Endodermal cell (in vitro differentiated cells): ENCODE results near the gene FFAR1. TPM values are rescaled to one million over a fixed set of nuclear protein-coding genes. Genes with fewer than 3 reads are reported as not detected.

Source experiments
- DNase-seq: peaks from one replicate; pipeline ENCODE4 v3.0.0-alpha.2; 2017
- H3K27ac ChIP-seq: 2 replicates; pipeline ENCODE4 v1.5.1; 2013; ENCODE audit warnings: mild to moderate bottlenecking, low read depth, low read length, moderate library complexity
- H3K27me3 ChIP-seq: 2 replicates; pipeline ENCODE4 v1.6.1; 2013; ENCODE audit warnings: mild to moderate bottlenecking, low read length, moderate library complexity; ENCODE audit not compliant: insufficient read depth, control insufficient read depth, poor library complexity, severe bottlenecking
- H3K36me3 ChIP-seq: 2 replicates; pipeline ENCODE4 v1.7.0; 2013; ENCODE audit warnings: mild to moderate bottlenecking, low read length, moderate library complexity; ENCODE audit not compliant: control insufficient read depth, insufficient read depth
- H3K4me1 ChIP-seq: one replicate; pipeline ENCODE4 v1.7.0; 2013; ENCODE audit warnings: low read length; ENCODE audit not compliant: control insufficient read depth, insufficient read depth
- H3K4me3 ChIP-seq: 2 replicates; pipeline ENCODE4 v1.5.1; 2013; ENCODE audit warnings: mild to moderate bottlenecking, low read length, moderate library complexity
- H3K9ac ChIP-seq: 2 replicates; pipeline ENCODE4 v1.6.1; 2013; ENCODE audit warnings: mild to moderate bottlenecking, low read length, moderate library complexity; ENCODE audit not compliant: poor library complexity, severe bottlenecking; ENCODE audit errors: extremely low read depth
- H3K9me3 ChIP-seq: 2 replicates; pipeline ENCODE4 v1.6.1; 2013; ENCODE audit warnings: mild to moderate bottlenecking, low read length, moderate library complexity; ENCODE audit not compliant: control insufficient read depth
- H3K27ac Mint-ChIP-seq: 2 replicates; pipeline ENCODE4 v1.8.0; 2020; ENCODE audit warnings: mixed read lengths
- H3K27me3 Mint-ChIP-seq: 2 replicates; pipeline ENCODE4 v1.8.0; 2021; ENCODE audit warnings: mild to moderate bottlenecking, mixed read lengths; ENCODE audit not compliant: insufficient read depth
- H3K36me3 Mint-ChIP-seq: 2 replicates; pipeline ENCODE4 v1.8.0; 2020; ENCODE audit warnings: low read depth, mixed read lengths
- H3K4me1 Mint-ChIP-seq: 2 replicates; pipeline ENCODE4 v1.8.0; 2020; ENCODE audit warnings: mixed read lengths
- H3K4me3 Mint-ChIP-seq: 2 replicates; pipeline ENCODE4 v1.8.0; 2020; ENCODE audit warnings: mild to moderate bottlenecking, moderate library complexity, mixed read lengths
- H3K9me3 Mint-ChIP-seq: 2 replicates; pipeline ENCODE4 v1.8.0; 2020; ENCODE audit warnings: mild to moderate bottlenecking, mixed read lengths
- WGBS, 2 experiments: methylation state at CpG; one replicate each; pipeline versions ENCODE4 v1.1.5 to v1.1.7; 2013; ENCODE audit warnings: missing lambda C conversion rate in 2 of 2, mixed read lengths in 1 of 2; ENCODE audit not compliant: insufficient coverage in 1 of 2, insufficient read length in 1 of 2; 5-methylcytosine and 5-hydroxymethylcytosine counted together
- total RNA-seq, 2 donors: library from RNA; stranded (reverse); fragmentation: NEBNext Ultra II Directional in 1 of 2; extraction: Animal tissue kit (Norgen Biotek cat#: 25700) in 1 of 2; gene quantifications; 2 replicates in 1 of 2; 3 replicates in 1 of 2; pipeline ENCODE4 v1.2.1, GENCODE V29; 2021
- TF ChIP-seq, protein P1 (sequence below): fragments of 200-600 bp; sonication (generic); conservative IDR thresholded peaks from 2 replicates; pipeline ENCODE4 v1.5.0; 2021; ENCODE audit warnings: antibody characterized with exemption, mild to moderate bottlenecking

The FFAR1 gene
- total RNA-seq, 2 donors from 2014 or later, result not detected

- peak; percentile 15 for DNase-seq
- Histone ChIP-seq H3K27ac (no peak overlapping the region), H3K27me3 (no peaks in the 10 kb centered on the region), H3K9me3 (no peaks in the 10 kb centered on the region), H3K4me3 (no peak overlapping the region), H3K36me3 (no peaks in the 10 kb centered on the region), H3K4me1 (no peaks in the 10 kb centered on the region), H3K9ac (no peak overlapping the region)
- WGBS, 2 experiments, result 93 to 96% methylated on average over 9 of the region's 9 CpGs
- no peak overlapping the region for H3K4me3 Mint-ChIP-seq
- H3K4me1 Mint-ChIP-seq, result peaks cover 6% of the 10 kb centered on the region
- peaks cover 4% of the 10 kb centered on the region for H3K27me3 Mint-ChIP-seq
- H3K27ac Mint-ChIP-seq, result no peak overlapping the region
- H3K36me3 Mint-ChIP-seq, result no peaks in the 10 kb centered on the region
- no peaks in the 10 kb centered on the region for H3K9me3 Mint-ChIP-seq
- TF ChIP-seq, protein P1, sequence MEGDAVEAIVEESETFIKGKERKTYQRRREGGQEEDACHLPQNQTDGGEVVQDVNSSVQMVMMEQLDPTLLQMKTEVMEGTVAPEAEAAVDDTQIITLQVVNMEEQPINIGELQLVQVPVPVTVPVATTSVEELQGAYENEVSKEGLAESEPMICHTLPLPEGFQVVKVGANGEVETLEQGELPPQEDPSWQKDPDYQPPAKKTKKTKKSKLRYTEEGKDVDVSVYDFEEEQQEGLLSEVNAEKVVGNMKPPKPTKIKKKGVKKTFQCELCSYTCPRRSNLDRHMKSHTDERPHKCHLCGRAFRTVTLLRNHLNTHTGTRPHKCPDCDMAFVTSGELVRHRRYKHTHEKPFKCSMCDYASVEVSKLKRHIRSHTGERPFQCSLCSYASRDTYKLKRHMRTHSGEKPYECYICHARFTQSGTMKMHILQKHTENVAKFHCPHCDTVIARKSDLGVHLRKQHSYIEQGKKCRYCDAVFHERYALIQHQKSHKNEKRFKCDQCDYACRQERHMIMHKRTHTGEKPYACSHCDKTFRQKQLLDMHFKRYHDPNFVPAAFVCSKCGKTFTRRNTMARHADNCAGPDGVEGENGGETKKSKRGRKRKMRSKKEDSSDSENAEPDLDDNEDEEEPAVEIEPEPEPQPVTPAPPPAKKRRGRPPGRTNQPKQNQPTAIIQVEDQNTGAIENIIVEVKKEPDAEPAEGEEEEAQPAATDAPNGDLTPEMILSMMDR, result no peak
Measured at GRCh38 chr19:35353635-35354034, 5.9 kb downstream of the FFAR1 start.

DNA sequence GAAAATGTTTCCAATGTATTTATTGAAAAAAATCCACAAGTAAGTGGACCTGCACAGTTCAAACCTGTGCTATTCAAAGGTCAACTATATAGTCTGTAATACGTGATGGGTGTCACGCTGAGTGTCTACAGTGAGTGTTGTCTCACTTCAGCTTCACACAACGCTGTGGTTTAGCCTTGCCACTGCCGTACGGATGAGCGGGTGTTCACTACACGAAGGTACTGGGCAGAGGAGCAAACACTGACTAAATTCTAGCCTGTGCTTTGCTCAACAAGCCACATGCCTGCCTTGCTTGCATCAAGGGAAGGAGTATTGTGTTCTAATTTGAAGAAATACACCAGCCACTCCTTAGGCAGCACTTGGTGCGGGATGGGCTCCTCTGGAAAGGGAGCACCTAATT, 7.2 kb downstream of the FFAR1 start:
- H3K27me3 ChIP-seq, result no peaks in the 10 kb centered on the region
- no peak overlapping the region for H3K4me3 ChIP-seq
- H3K4me1 Mint-ChIP-seq, result peaks cover 6% of the 10 kb centered on the region
- H3K27ac ChIP-seq, result no peak overlapping the region
- H3K27me3 Mint-ChIP-seq, result peaks cover 2% of the 10 kb centered on the region
- no peaks in the 10 kb centered on the region for H3K9me3 ChIP-seq
- 91 to 95% methylated on average over 8 of the region's 8 CpGs for WGBS, 2 experiments
- H3K36me3 Mint-ChIP-seq, result no peaks in the 10 kb centered on the region
- H3K4me3 Mint-ChIP-seq, result no peak overlapping the region
- H3K27ac Mint-ChIP-seq, result no peak overlapping the region
- TF ChIP-seq, protein P1, result no peak
- no peaks in the 10 kb centered on the region for H3K9me3 Mint-ChIP-seq
- H3K9ac ChIP-seq, result no peak overlapping the region
- no peaks in the 10 kb centered on the region for H3K4me1 ChIP-seq
- DNase-seq, result peak; percentile 15
- H3K36me3 ChIP-seq, result no peaks in the 10 kb centered on the region

DNA sequence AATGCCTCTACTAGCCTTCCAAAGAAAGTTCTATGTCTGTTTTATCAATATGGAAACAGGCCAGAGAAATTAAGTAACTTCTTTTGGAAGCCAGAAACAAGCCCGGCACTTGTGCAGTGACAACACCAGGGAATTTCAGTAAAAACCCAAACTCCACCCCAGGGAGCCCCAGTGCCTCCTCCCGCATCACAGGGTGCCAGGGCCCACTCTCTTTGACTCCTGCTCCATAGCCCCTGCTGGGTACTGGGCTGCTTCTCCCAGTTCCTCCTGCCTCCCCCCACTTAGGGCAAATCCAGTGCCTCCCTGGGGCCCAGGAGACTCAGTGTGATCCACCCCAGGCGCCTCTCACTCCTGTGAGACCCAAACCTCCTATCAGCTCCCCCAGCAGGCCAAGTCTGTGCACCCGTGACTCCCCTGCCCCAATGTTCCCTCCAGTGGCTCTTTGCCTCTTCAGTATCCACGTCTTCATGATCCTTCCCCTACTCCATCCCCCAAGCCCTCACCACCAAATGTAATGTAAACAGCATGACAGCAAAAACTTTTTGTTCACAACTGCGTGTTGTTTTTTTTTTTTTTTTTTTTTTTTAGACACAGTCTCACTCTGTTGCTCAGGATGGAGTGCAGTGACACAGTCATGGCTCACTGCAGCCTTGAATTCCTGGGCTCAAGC, 8.2 kb downstream of the FFAR1 start:
- Histone ChIP-seq H3K4me1 (no peaks in the 10 kb centered on the region), H3K9me3 (no peaks in the 10 kb centered on the region), H3K27me3 (no peaks in the 10 kb centered on the region), H3K36me3 (no peaks in the 10 kb centered on the region), H3K27ac (no peak overlapping the region), H3K9ac (no peak overlapping the region), H3K4me3 (no peak overlapping the region)
- whole genome bisulfite sequencing, 2 experiments, result 77 to 78% methylated on average over 3 to 6 of the region's 6 CpGs
- Mint-ChIP-seq H3K27me3 (peaks cover 2% of the 10 kb centered on the region), H3K4me1 (peaks cover 6% of the 10 kb centered on the region), H3K9me3 (no peaks in the 10 kb centered on the region), H3K27ac (no peak overlapping the region), H3K4me3 (no peak overlapping the region), H3K36me3 (no peaks in the 10 kb centered on the region)
- TF ChIP-seq, protein P1, result no peak
- peak; percentile 49 for DNase-seq
